GM18951 (cell line): ENCODE data around the gene CLIC1.

Experiments used
- POLR2A ChIP-seq: IDR thresholded peaks from 4 replicates; pipeline ENCODE4 v1.6.1; 2011; ENCODE audit warnings: mild to moderate bottlenecking; ENCODE audit not compliant: insufficient read length, insufficient read depth; ENCODE audit errors: extremely low read depth
- in situ Hi-C: fragments of 300-500 bp; cut with MboI; formaldehyde crosslinking; loops from one replicate; pipeline ENCODE4 v1.12.0; 2022; ENCODE audit warnings: low sequenced_read_pairs, mixed read lengths, inconsistent platforms; ENCODE audit not compliant: unreplicated experiment

CLIC1 gene

GRCh38 chr6:31740397-31741223 is 4.3 kb upstream of the CLIC1 start:
- in situ Hi-C loops = no loop called here
- TF ChIP-seq POLR2A = no peak

GRCh38 chr6:31739639-31740396 is 3.5 kb upstream of the CLIC1 start, which contains the start of gene MSH5:
MSH5 (plus strand) TSS chr6:31740005; CDS start chr6:31740467, 462 bp downstream.
- TF ChIP-seq POLR2A = peak; percentile 65
- in situ Hi-C loops = no loop called here

- in situ Hi-C loops = no loop called here
- peak; percentile 63 for TF ChIP-seq POLR2A
These were observed 2.0 kb upstream of the CLIC1 start for GRCh38 chr6:31737991-31738979.

GRCh38 chr6:31737315-31737990 is 1.1 kb upstream of the CLIC1 start:
- in situ Hi-C loops = no loop called here
- no peak for TF ChIP-seq POLR2A

GRCh38 chr6:31736768-31737314 is 511 bp upstream of the CLIC1 start:
- in situ Hi-C loops = no loop called here
- no peak for TF ChIP-seq POLR2A

GRCh38 chr6:31734821-31735406 is 1.4 kb downstream of the CLIC1 start:
- in situ Hi-C loops = no loop called here
- TF ChIP-seq POLR2A = no peak

GRCh38 chr6:31734247-31734820 is 2.0 kb downstream of the CLIC1 start:
- in situ Hi-C loops = no loop called here
- no peak for TF ChIP-seq POLR2A

GRCh38 chr6:31733734-31734133 is 2.6 kb downstream of the CLIC1 start:
- no peak for TF ChIP-seq POLR2A

GRCh38 chr6:31732029-31732428 is 4.3 kb downstream of the CLIC1 start:
- in situ Hi-C loops = no loop called here
- TF ChIP-seq POLR2A = no peak

More at GRCh38 chr6:31733734-31734133, 2.6 kb downstream of the CLIC1 start:
- in situ Hi-C loops = no loop called here

GRCh38 chr6:31730631-31731086 is 5.7 kb downstream of the CLIC1 start:
- TF ChIP-seq POLR2A = no peak
- in situ Hi-C loops = no loop called here

- in situ Hi-C loops = no loop called here
- peak; percentile 59 for TF ChIP-seq POLR2A
These were observed 6.2 kb downstream of the CLIC1 start for GRCh38 chr6:31729979-31730630.
